ENCODE data around the gene SPSB2. TPM values are rescaled to one million over a fixed set of nuclear protein-coding genes. Genes with fewer than 3 reads are reported as not detected.

The SPSB2 gene
- total RNA-seq, 1 donor from 2014 or later: 14.5 TPM

- peak within 1 kb of the TSS; percentile 90 to 94 for H3K27ac ChIP-seq
- peak within 1 kb of the TSS; percentile 65 to 79 for H3K4me3 ChIP-seq
- no peak for TF ChIP-seq CTCF (IDR thresholded peaks at IDR 0.05)
- intact Hi-C loops (cut with DNase I): loop anchor here (1.0 to 5.0 kb wide), 8 partner anchors 15 to 245 kb away; partner anchors contain the start of genes CHD4, ING4, P3H3 and SPSB2
- peaks cover 16 to 29% of the 10 kb centered on the region in 2 donors for H3K36me3 ChIP-seq
- H3K4me1 ChIP-seq: peaks cover 4 to 18% of the 10 kb centered on the region in 2 donors
- H3K27me3 ChIP-seq: no peaks in the 10 kb centered on the region
- peak; percentile 99 to 100 for DNase-seq (ENCODE audit: low spot score in 2 of 2)
- no peaks in the 10 kb centered on the region for H3K9me3 ChIP-seq
Measured at GRCh38 chr12:6851921-6852650, 21.0 kb downstream of the SPSB2 start, which contains the start of gene USP5. Gene USP5, plus strand, starts transcription at chr12:6852150. Its CDS starts 30 bp downstream, at chr12:6852180.

- TF ChIP-seq CTCF (IDR thresholded peaks at IDR 0.05): no peak
- intact Hi-C loops (cut with DNase I): loop anchor here (1.0 to 5.0 kb wide), 3 partner anchors 22 to 244 kb away; partner anchors contain the start of genes CHD4, P3H3 and SPSB2
- Histone ChIP-seq H3K4me3 (peak within 1 kb of the TSS; percentile 65 to 79), H3K27ac (peak within 1 kb of the TSS; percentile 90 to 94), H3K4me1 (peaks cover 4 to 18% of the 10 kb centered on the region in 2 donors), H3K9me3 (no peaks in the 10 kb centered on the region), H3K36me3 (peaks cover 16 to 29% of the 10 kb centered on the region in 2 donors), H3K27me3 (no peaks in the 10 kb centered on the region)
- peak; percentile 97 to 98 for DNase-seq (ENCODE audit: low spot score in 2 of 2)
Measured at GRCh38 chr12:6851153-6851920, 21.8 kb downstream of the SPSB2 start, which contains the start of gene CDCA3. Gene CDCA3, minus strand, starts transcription at chr12:6851286. Its CDS starts 334 bp downstream, at chr12:6850952.

- DNase-seq (ENCODE audit: low spot score in 2 of 2): no peak
- Histone ChIP-seq H3K4me3 (peak overlapping the region in 1 of 2 donors; percentile 65), H3K9me3 (no peaks in the 10 kb centered on the region), H3K4me1 (peaks cover 4 to 18% of the 10 kb centered on the region in 2 donors), H3K27me3 (no peaks in the 10 kb centered on the region), H3K36me3 (peaks cover 16 to 29% of the 10 kb centered on the region in 2 donors), H3K27ac (peak overlapping the region in 1 of 2 donors; percentile 94)
- TF ChIP-seq CTCF (IDR thresholded peaks at IDR 0.05): no peak
- intact Hi-C loops (cut with DNase I): loop anchor here (1.0 to 5.0 kb wide), 3 partner anchors 22 to 243 kb away; partner anchors contain the start of genes CHD4, P3H3 and SPSB2
Measured at GRCh38 chr12:6850796-6851152, 22.3 kb downstream of the SPSB2 start.

- Histone ChIP-seq H3K36me3 (peaks cover 20 to 30% of the 10 kb centered on the region in 2 donors), H3K4me3 (no peak overlapping the region), H3K9me3 (no peaks in the 10 kb centered on the region), H3K4me1 (peaks cover 4 to 18% of the 10 kb centered on the region in 2 donors), H3K27ac (no peak overlapping the region), H3K27me3 (no peaks in the 10 kb centered on the region)
- no peak for TF ChIP-seq CTCF (IDR thresholded peaks at IDR 0.05)
- intact Hi-C loops (cut with DNase I): loop anchor here (2.0 to 5.0 kb wide), 2 partner anchors 21 to 243 kb away; partner anchors contain the start of genes CHD4 and P3H3
- no peak for DNase-seq (ENCODE audit: low spot score in 2 of 2)
Measured at GRCh38 chr12:6849976-6850560, 23.0 kb downstream of the SPSB2 start.

GRCh38 chr12:6849427-6849826 is 23.7 kb downstream of the SPSB2 start:
- intact Hi-C loops (cut with DNase I): no loop called here
- no peak for TF ChIP-seq CTCF (IDR thresholded peaks at IDR 0.05)
- H3K36me3 ChIP-seq: peaks cover 27 to 37% of the 10 kb centered on the region in 2 donors
- H3K27me3 ChIP-seq: no peaks in the 10 kb centered on the region
- H3K4me3 ChIP-seq: no peak overlapping the region
- H3K4me1 ChIP-seq: peaks cover 4 to 18% of the 10 kb centered on the region in 2 donors
- no peaks in the 10 kb centered on the region for H3K9me3 ChIP-seq
- no peak overlapping the region for H3K27ac ChIP-seq
- DNase-seq (ENCODE audit: low spot score in 2 of 2): no peak

Data from ascending aorta (tissue), 2 donors.